WTC11 (cell line): ENCODE measurements around the gene LTBP2. TPM values are rescaled to one million over a fixed set of nuclear protein-coding genes. Genes with fewer than 3 reads are reported as not detected.

Experiments
- ATAC-seq: fragments of 200-7000 bp; cut with Tn5 transposase; 2 replicates; pipeline ENCODE4 v1.10.0; 2021; ENCODE audit warnings: mild to moderate bottlenecking, moderate library complexity
- CTCF ChIA-PET: fragments of 300-600 bp; sonication (Branson Sonifier 250); formaldehyde crosslinking; loops from one replicate; lab custom pipeline; 2021; ENCODE audit warnings: antibody characterized with exemption; lab: Charles Lee
- POLR2A ChIA-PET: fragments of 350-600 bp; sonication (Branson Sonifier 250); formaldehyde crosslinking; loops from one replicate; lab custom pipeline; 2021; ENCODE audit warnings: antibody characterized with exemption; lab: Charles Lee
- DNase-seq: peaks from one replicate; pipeline ENCODE4 v3.0.0; 2021; ENCODE audit warnings: low spot score
- H3K27ac Mint-ChIP-seq: 2 replicates; pipeline ENCODE4 v1.8.0; 2021; ENCODE audit warnings: mixed read lengths
- H3K27me3 Mint-ChIP-seq: 2 replicates; pipeline ENCODE4 v1.8.0; 2021; ENCODE audit warnings: low read depth, mild to moderate bottlenecking, moderate library complexity, mixed read lengths
- H3K36me3 Mint-ChIP-seq: 2 replicates; pipeline ENCODE4 v1.8.0; 2021; ENCODE audit warnings: mixed read lengths
- H3K4me1 Mint-ChIP-seq: 2 replicates; pipeline ENCODE4 v1.8.0; 2022; ENCODE audit warnings: mixed read lengths
- H3K4me3 Mint-ChIP-seq: 2 replicates; pipeline ENCODE4 v1.8.0; 2021; ENCODE audit warnings: mild to moderate bottlenecking, moderate library complexity, mixed read lengths
- H3K9me3 Mint-ChIP-seq: 2 replicates; pipeline ENCODE4 v1.8.0; 2021; ENCODE audit warnings: mixed read lengths
- CBFB ChIP-seq: sonication (generic); formaldehyde crosslinking; IDR thresholded peaks from 2 replicates; pipeline ENCODE4 v1.8.1; 2022; ENCODE audit warnings: mild to moderate bottlenecking, low read depth, missing genetic modification reagents
- CREB1 ChIP-seq: sonication (generic); formaldehyde crosslinking; IDR thresholded peaks from 2 replicates; pipeline ENCODE4 v1.8.0; 2023; ENCODE audit warnings: mild to moderate bottlenecking, missing genetic modification reagents
- ETV6 ChIP-seq: sonication (generic); formaldehyde crosslinking; IDR thresholded peaks from 2 replicates; pipeline ENCODE4 v1.8.1; 2022; ENCODE audit warnings: mild to moderate bottlenecking, missing genetic modification reagents
- HMGA2 ChIP-seq: fragments of 250-450 bp; sonication (Bioruptor Pico); IDR thresholded peaks from 2 replicates; pipeline ENCODE4 v1.4.0; 2021; ENCODE audit warnings: mild to moderate bottlenecking, moderate library complexity
- IRF2 ChIP-seq: sonication (generic); formaldehyde crosslinking; IDR thresholded peaks from 2 replicates; pipeline ENCODE4 v1.8.0; 2022; ENCODE audit warnings: low read depth, missing genetic modification reagents, borderline replicate concordance
- MXD4 ChIP-seq: fragments of 250-450 bp; sonication (Bioruptor Pico); IDR thresholded peaks from 2 replicates; pipeline ENCODE4 v1.8.0; 2021; ENCODE audit warnings: mild to moderate bottlenecking, moderate library complexity, borderline replicate concordance
- RELA ChIP-seq: sonication (generic); formaldehyde crosslinking; IDR thresholded peaks from 2 replicates; pipeline ENCODE4 v1.8.1; 2022; ENCODE audit warnings: missing genetic modification reagents, mild to moderate bottlenecking, borderline replicate concordance
- SMAD3 ChIP-seq: sonication (generic); formaldehyde crosslinking; IDR thresholded peaks from 2 replicates; pipeline ENCODE4 v1.8.0; 2022; ENCODE audit warnings: missing genetic modification reagents, mild to moderate bottlenecking, borderline replicate concordance
- SOX15 ChIP-seq: fragments of 250-450 bp; sonication (Bioruptor Pico); IDR thresholded peaks from 2 replicates; pipeline ENCODE4 v1.9.0; 2021; ENCODE audit warnings: mild to moderate bottlenecking
- SP1 ChIP-seq: sonication (generic); formaldehyde crosslinking; conservative IDR thresholded peaks from 2 replicates; pipeline ENCODE4 v1.8.1; 2022; ENCODE audit warnings: missing genetic modification reagents
- TEAD1 ChIP-seq: sonication (generic); formaldehyde crosslinking; IDR thresholded peaks from 2 replicates; pipeline ENCODE4 v1.8.0; 2022; ENCODE audit warnings: mild to moderate bottlenecking, missing genetic modification reagents
- ZNF121 ChIP-seq: sonication (generic); formaldehyde crosslinking; IDR thresholded peaks from 2 replicates; pipeline ENCODE4 v1.8.0; 2023; ENCODE audit warnings: missing genetic modification reagents
- ZNF423 ChIP-seq: fragments of 250-450 bp; sonication (Bioruptor Pico); IDR thresholded peaks from 2 replicates; pipeline ENCODE4 v2.1.2; 2022; ENCODE audit warnings: mild to moderate bottlenecking, moderate library complexity
- total RNA-seq: library from RNA; stranded (reverse); gene quantifications from 3 replicates; pipeline ENCODE4 v1.2.3, GENCODE V29; 2021
- TF ChIP-seq, protein P1 (sequence below): sonication (generic); formaldehyde crosslinking; IDR thresholded peaks from 2 replicates; pipeline ENCODE4 v1.8.0; 2023; ENCODE audit warnings: missing genetic modification reagents, mild to moderate bottlenecking, borderline replicate concordance
- TF ChIP-seq, protein P2 (sequence below): sonication (generic); formaldehyde crosslinking; IDR thresholded peaks from 2 replicates; pipeline ENCODE4 v1.8.1; 2023; ENCODE audit warnings: mild to moderate bottlenecking, missing genetic modification reagents, moderate library complexity
- TF ChIP-seq, protein P3 (sequence below): sonication (generic); formaldehyde crosslinking; IDR thresholded peaks from 2 replicates; pipeline ENCODE4 v1.8.1; 2022; ENCODE audit warnings: missing genetic modification reagents, borderline replicate concordance
- TF ChIP-seq, protein P4 (sequence below): fragments of 250-450 bp; sonication (Bioruptor Pico); IDR thresholded peaks from 2 replicates; pipeline ENCODE4 v1.9.0; 2021; ENCODE audit warnings: mild to moderate bottlenecking
- TF ChIP-seq, protein P5 (sequence below): sonication (generic); formaldehyde crosslinking; IDR thresholded peaks from 2 replicates; pipeline ENCODE4 v1.8.1; 2022; ENCODE audit warnings: mild to moderate bottlenecking, missing genetic modification reagents, moderate library complexity, borderline replicate concordance
- TF ChIP-seq, protein P6 (sequence below): fragments of 200-600 bp; IDR thresholded peaks from 2 replicates; pipeline ENCODE4 v1.8.0; 2022; ENCODE audit warnings: antibody characterized with exemption

The LTBP2 gene
- total RNA-seq, 1 experiment from 2014 or later = 1.2 TPM

DNA sequence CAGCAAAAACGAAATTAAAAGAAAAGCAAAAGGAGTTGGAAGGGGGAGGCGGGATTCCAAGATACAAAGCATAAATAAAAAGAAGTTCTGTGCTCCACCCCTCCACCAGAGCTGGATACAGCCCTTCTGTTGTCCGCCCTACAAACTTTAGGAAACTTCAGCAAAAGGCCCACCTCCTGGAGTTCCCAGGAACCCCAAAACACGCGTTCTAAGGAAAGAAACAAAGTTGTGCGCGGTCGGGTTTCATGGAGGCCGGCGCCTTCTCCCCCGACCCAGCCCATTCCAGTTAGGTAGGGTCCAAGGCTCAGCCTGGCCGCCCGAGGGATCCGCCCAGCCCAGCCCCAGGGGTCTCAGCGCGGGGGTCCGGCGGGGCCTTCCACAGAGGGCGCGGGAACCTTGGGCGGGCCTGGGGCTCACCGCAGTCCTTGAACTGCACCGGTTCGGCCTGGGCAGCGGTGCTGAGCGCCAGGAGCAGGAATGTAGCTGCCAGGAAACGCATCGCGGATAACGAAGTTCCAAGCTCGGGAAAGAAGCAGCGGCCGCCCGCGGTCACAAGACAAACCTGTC is 119.2 kb downstream of the LTBP2 start, which contains the start of gene NPC2 (continued):
- no peak for TF ChIP-seq RELA (CRISPR knock-in tag)
- TF ChIP-seq, protein P1, sequence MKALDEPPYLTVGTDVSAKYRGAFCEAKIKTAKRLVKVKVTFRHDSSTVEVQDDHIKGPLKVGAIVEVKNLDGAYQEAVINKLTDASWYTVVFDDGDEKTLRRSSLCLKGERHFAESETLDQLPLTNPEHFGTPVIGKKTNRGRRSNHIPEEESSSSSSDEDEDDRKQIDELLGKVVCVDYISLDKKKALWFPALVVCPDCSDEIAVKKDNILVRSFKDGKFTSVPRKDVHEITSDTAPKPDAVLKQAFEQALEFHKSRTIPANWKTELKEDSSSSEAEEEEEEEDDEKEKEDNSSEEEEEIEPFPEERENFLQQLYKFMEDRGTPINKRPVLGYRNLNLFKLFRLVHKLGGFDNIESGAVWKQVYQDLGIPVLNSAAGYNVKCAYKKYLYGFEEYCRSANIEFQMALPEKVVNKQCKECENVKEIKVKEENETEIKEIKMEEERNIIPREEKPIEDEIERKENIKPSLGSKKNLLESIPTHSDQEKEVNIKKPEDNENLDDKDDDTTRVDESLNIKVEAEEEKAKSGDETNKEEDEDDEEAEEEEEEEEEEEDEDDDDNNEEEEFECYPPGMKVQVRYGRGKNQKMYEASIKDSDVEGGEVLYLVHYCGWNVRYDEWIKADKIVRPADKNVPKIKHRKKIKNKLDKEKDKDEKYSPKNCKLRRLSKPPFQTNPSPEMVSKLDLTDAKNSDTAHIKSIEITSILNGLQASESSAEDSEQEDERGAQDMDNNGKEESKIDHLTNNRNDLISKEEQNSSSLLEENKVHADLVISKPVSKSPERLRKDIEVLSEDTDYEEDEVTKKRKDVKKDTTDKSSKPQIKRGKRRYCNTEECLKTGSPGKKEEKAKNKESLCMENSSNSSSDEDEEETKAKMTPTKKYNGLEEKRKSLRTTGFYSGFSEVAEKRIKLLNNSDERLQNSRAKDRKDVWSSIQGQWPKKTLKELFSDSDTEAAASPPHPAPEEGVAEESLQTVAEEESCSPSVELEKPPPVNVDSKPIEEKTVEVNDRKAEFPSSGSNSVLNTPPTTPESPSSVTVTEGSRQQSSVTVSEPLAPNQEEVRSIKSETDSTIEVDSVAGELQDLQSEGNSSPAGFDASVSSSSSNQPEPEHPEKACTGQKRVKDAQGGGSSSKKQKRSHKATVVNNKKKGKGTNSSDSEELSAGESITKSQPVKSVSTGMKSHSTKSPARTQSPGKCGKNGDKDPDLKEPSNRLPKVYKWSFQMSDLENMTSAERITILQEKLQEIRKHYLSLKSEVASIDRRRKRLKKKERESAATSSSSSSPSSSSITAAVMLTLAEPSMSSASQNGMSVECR (CRISPR knock-in tag) = peak; percentile 73; the same call in 1 of the 2 replicates
- TF ChIP-seq, protein P2, sequence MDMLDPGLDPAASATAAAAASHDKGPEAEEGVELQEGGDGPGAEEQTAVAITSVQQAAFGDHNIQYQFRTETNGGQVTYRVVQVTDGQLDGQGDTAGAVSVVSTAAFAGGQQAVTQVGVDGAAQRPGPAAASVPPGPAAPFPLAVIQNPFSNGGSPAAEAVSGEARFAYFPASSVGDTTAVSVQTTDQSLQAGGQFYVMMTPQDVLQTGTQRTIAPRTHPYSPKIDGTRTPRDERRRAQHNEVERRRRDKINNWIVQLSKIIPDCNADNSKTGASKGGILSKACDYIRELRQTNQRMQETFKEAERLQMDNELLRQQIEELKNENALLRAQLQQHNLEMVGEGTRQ (CRISPR knock-in tag) = peak; percentile 57; the same call in 1 of the 2 replicates
- TF ChIP-seq ETV6 (CRISPR knock-in tag) = peak; percentile 65; the same call in 1 of the 2 replicates
- peak; percentile 63 for TF ChIP-seq ZNF423 (CRISPR knock-in tag)
- TF ChIP-seq, all 79 proteins: peak for 8

DNA sequence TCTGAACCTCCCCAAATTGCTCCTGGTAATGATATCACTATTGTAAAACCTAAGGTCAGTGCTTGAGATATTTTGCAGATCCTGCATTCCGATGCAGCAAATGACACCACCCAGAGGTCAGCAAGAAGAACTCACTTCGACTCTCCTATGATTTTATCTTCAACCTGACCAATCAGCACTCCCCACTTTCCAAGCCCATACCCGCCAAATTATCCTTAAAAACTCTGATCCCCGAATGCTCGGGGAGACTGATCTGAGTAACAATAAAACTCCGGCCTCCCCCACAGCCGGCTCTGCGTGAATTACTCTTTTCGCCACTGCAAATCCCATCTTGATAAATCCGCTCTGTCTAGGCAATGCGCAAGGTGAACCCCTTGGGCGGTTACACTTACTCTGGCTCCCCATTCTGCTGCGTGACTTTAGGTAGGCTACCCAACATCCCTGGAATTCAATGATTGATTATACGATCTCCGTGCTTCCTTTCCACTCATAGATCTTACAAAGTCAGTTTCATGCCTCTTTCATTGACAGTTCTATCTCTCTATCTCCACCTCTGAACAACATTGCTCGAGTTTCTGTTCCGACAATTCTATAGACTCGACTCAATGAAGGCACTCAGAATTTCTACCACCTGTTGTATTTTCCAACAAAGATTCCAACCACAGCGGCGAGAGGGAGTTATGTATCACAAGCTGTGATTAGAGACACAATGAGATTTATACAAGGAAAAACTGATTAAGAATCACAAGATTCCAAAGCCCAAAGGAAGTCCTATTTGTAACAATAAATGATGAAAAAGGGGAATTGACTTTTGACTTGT is 119.9 kb downstream of the LTBP2 start:
- Mint-ChIP-seq H3K9me3 (no peaks in the 10 kb centered on the region), H3K4me3 (no peak overlapping the region), H3K27ac (no peak overlapping the region), H3K36me3 (peaks cover 9% of the 10 kb centered on the region), H3K27me3 (no peaks in the 10 kb centered on the region), H3K4me1 (peaks cover 34% of the 10 kb centered on the region)
- TF ChIP-seq ZNF121 (CRISPR knock-in tag) (no peak), CBFB (no peak), HMGA2 (CRISPR knock-in tag) (no peak), IRF2 (CRISPR knock-in tag) (no peak), MXD4 (no peak), SMAD3 (CRISPR knock-in tag) (no peak), SOX15 (no peak), SP1 (no peak), TEAD1 (CRISPR knock-in tag) (no peak), CREB1 (CRISPR knock-in tag) (no peak)
- TF ChIP-seq, protein P3, sequence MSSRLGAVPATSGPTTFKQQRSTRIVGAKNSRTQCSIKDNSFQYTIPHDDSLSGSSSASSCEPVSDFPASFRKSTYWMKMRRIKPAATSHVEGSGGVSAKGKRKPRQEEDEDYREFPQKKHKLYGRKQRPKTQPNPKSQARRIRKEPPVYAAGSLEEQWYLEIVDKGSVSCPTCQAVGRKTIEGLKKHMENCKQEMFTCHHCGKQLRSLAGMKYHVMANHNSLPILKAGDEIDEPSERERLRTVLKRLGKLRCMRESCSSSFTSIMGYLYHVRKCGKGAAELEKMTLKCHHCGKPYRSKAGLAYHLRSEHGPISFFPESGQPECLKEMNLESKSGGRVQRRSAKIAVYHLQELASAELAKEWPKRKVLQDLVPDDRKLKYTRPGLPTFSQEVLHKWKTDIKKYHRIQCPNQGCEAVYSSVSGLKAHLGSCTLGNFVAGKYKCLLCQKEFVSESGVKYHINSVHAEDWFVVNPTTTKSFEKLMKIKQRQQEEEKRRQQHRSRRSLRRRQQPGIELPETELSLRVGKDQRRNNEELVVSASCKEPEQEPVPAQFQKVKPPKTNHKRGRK (CRISPR knock-in tag) = no peak
- TF ChIP-seq, protein P4, sequence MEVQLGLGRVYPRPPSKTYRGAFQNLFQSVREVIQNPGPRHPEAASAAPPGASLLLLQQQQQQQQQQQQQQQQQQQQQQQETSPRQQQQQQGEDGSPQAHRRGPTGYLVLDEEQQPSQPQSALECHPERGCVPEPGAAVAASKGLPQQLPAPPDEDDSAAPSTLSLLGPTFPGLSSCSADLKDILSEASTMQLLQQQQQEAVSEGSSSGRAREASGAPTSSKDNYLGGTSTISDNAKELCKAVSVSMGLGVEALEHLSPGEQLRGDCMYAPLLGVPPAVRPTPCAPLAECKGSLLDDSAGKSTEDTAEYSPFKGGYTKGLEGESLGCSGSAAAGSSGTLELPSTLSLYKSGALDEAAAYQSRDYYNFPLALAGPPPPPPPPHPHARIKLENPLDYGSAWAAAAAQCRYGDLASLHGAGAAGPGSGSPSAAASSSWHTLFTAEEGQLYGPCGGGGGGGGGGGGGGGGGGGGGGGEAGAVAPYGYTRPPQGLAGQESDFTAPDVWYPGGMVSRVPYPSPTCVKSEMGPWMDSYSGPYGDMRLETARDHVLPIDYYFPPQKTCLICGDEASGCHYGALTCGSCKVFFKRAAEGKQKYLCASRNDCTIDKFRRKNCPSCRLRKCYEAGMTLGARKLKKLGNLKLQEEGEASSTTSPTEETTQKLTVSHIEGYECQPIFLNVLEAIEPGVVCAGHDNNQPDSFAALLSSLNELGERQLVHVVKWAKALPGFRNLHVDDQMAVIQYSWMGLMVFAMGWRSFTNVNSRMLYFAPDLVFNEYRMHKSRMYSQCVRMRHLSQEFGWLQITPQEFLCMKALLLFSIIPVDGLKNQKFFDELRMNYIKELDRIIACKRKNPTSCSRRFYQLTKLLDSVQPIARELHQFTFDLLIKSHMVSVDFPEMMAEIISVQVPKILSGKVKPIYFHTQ (CRISPR knock-in tag) = no peak
- TF ChIP-seq, protein P5, sequence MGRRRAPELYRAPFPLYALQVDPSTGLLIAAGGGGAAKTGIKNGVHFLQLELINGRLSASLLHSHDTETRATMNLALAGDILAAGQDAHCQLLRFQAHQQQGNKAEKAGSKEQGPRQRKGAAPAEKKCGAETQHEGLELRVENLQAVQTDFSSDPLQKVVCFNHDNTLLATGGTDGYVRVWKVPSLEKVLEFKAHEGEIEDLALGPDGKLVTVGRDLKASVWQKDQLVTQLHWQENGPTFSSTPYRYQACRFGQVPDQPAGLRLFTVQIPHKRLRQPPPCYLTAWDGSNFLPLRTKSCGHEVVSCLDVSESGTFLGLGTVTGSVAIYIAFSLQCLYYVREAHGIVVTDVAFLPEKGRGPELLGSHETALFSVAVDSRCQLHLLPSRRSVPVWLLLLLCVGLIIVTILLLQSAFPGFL (CRISPR knock-in tag) = no peak
- TF ChIP-seq, protein P6, sequence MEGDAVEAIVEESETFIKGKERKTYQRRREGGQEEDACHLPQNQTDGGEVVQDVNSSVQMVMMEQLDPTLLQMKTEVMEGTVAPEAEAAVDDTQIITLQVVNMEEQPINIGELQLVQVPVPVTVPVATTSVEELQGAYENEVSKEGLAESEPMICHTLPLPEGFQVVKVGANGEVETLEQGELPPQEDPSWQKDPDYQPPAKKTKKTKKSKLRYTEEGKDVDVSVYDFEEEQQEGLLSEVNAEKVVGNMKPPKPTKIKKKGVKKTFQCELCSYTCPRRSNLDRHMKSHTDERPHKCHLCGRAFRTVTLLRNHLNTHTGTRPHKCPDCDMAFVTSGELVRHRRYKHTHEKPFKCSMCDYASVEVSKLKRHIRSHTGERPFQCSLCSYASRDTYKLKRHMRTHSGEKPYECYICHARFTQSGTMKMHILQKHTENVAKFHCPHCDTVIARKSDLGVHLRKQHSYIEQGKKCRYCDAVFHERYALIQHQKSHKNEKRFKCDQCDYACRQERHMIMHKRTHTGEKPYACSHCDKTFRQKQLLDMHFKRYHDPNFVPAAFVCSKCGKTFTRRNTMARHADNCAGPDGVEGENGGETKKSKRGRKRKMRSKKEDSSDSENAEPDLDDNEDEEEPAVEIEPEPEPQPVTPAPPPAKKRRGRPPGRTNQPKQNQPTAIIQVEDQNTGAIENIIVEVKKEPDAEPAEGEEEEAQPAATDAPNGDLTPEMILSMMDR = no peak
- ATAC-seq = no peak
- POLR2A ChIA-PET = interaction anchor here (1.2 to 1.9 kb wide), 3 partner anchors 14 to 144 kb away, joined by 3 to 10 read pairs (median 5); partner anchors contain the start of gene VRTN
- CTCF ChIA-PET = interaction anchor here (1.3 to 1.9 kb wide), 4 partner anchors 9 to 81 kb away, joined by 3 to 26 read pairs (median 10); no protein-coding TSS in a partner anchor
- DNase-seq = no peak
